Fibroblast of villous mesenchyme (primary cell): ENCODE data around the gene PAIP2B. TPM values are rescaled to one million over a fixed set of nuclear protein-coding genes. Genes with fewer than 3 reads are reported as not detected.
"Not testable (repeated sequence)": the region's sequence is repeated elsewhere in the genome, so short reads cannot be mapped to it uniquely, and the experiment has no call there.

Source experiments
- DNase-seq: peaks from one replicate; pipeline ENCODE4 v3.0.0-alpha.2; 2010; ENCODE audit warnings: low read depth
- H3K4me3 ChIP-seq: 2 replicates; pipeline ENCODE4 v1.5.1; 2011; ENCODE audit warnings: low read depth, mild to moderate bottlenecking, low read length
- CTCF ChIP-seq: IDR thresholded peaks from 2 replicates; pipeline ENCODE4 v1.5.1; 2012; ENCODE audit warnings: low read depth, mild to moderate bottlenecking, low read length; ENCODE audit not compliant: insufficient read depth
- total RNA-seq: library from RNA; depleted of rRNA; stranded (reverse); fragments of >200 nt; gene quantifications from 2 replicates; pipeline ENCODE4 v1.2.3, GENCODE V29; 2012

Gene PAIP2B
- total RNA-seq, 1 donor = 0.43 TPM

GRCh38 chr2:71240794-71241193 lies 13.9 kb upstream of the PAIP2B start:
- DNase-seq = no peak
- TF ChIP-seq CTCF = no peak
- H3K4me3 ChIP-seq = no peak overlapping the region

DNA sequence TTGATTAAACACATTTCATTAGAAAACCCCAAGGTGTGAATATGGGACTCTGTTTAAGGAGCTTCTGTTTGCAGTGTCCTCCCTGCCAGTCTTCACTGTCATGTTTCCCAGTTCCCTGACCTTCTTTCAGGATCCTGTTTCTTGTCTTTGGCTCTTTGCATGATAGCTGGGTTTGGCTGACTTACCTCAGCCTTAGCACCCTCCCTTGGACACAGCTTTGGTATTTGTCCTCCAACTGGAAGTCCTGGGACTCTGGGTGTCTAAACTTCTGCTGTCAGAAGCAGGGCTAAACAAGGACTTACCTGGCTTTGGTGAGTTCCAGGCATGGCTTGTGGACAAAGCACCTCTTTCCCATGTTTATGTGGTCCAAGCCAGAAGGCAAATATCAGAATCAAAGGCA lies 11.2 kb upstream of the PAIP2B start:
- no peak for TF ChIP-seq CTCF
- H3K4me3 ChIP-seq = no peak overlapping the region

DNA sequence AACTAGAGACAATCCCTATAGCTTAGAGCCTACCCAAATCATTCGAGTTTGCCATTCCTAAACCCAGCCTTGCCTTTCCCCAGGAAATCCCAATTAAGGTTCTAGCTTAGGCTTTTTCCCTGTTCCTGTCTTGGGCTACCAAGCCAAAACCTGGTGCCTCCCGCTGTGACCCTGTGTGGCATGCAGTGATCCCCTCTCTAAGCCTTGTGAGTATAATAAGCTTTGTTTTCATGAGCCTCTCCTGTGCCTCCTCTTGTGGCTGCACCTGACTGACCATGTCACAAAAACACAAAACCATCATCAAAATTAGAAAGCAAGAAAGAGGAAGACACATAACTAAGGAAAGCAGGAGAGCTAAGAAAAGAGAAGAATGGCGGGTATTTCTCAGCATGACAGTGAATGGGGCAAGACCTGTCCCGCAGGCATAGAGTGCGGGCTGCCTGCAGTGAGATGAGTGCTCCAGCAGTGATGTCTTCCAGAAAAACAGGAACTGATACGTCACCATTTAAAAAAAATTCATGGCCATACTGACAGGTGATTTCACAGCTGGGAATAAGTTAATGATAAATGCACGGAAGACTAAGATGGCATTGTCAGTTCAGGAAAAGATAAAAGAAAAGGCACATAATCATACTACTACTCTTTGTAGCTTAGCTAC lies 9.2 kb upstream of the PAIP2B start:
- no peak overlapping the region for H3K4me3 ChIP-seq
- DNase-seq = no peak
- TF ChIP-seq CTCF = no peak

More for the DNA sequence above, 11.2 kb upstream of the PAIP2B start:
- DNase-seq = no peak

- DNase-seq, H3K4me3 ChIP-seq: not testable (repeated sequence)
Measured at GRCh38 chr2:71233072-71233471, 6.2 kb upstream of the PAIP2B start.

DNA sequence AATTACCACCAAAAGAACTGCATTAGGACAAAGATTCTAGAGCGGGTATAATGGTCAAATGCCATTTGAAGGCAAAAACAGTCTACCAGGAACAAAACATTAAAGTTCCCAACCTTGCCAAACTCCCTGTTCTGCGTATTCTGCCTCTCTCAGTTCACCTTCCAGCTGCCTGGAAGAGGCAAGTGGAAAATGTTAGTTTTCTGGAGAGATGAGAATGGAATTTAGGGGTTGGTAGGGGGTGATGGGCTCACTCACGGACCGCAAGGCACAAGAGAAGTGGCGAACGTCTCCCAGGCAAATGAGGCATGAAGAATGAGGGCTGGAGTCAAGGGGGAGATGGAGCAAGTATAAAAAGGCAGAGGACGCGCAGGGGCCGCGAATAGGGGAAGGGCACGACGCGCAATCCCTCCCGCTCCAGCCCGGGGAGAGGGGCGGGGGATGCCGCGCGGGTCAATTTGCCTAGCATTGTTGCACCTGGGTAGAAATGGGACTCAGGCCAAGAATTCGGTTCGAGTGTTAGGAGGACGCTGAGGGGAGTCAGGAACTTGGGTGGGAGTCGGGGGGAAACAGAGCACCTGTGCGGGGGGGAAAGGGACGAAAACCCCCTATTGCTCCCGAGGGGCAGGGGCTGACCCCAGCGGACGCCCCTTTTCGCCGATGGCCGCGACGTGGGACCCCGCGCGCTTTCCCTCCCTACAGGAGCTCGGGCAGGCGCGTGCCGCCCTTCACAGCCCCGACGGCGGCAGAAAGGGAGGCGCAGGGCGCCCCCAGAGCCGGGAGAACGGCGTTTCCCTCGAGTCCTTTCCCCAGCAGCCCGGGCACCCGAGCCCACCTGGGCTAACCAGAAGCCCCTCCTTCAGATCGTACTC lies 573 bp downstream of the PAIP2B start:
- TF ChIP-seq CTCF = no peak
- H3K4me3 ChIP-seq = peak overlapping the region; percentile 75
- no peak for DNase-seq

DNA sequence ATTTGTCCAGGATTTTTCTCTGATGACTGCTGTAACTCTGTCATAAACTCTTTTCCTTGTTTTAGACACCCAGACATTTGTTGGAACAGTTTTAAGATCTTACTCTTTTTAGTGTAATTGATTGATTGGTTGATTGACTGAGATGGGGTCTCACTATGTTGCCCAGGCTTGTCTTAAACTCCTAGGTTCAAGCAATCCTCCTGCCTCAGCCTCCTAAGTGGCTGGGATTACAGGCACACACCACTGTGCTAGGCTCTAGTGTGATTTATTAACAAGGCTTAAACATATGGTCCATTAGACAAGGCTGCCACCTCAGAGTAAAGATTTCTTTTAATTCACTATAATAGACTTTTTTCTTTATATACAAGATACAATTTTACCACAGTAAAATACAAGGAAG lies 2.0 kb downstream of the PAIP2B start:
- no peak overlapping the region for H3K4me3 ChIP-seq
- no peak for DNase-seq
- no peak for TF ChIP-seq CTCF

GRCh38 chr2:71224457-71224856 lies 2.4 kb downstream of the PAIP2B start:
- no peak for TF ChIP-seq CTCF
- DNase-seq = no peak
- no peak overlapping the region for H3K4me3 ChIP-seq
